IMR-90 (cell line): Measurements from ENCODE around the gene SFTA2. TPM values are rescaled to one million over a fixed set of nuclear protein-coding genes. Genes with fewer than 3 reads are reported as not detected.

Experiments used
- ATAC-seq: fragments of 200-7000 bp; cut with Tn5 transposase; 2 replicates; pipeline ENCODE4 v1.9.1; 2020; ENCODE audit warnings: low read depth, mild to moderate bottlenecking, moderate library complexity
- BruUV-seq: library from RNA; stranded (reverse); fragments of 400-500 nt; replicated peaks from 2 replicates; lab custom pipeline; 2021; lab: Mats Ljungman, UMichigan
- CTCF ChIA-PET: fragments of 300-600 bp; formaldehyde crosslinking; extraction: SDS; loops from one replicate; lab custom pipeline; 2021; ENCODE audit warnings: antibody characterized with exemption; lab: Yijun Ruan, JAX
- POLR2A ChIA-PET: fragments of 300-600 bp; sonication (Branson Sonifier 250); formaldehyde crosslinking; loops from one replicate; lab custom pipeline; 2022; ENCODE audit warnings: antibody characterized with exemption; ENCODE audit not compliant: unreplicated experiment; lab: Charles Lee
- DNase-seq: peaks from one replicate; pipeline ENCODE4 v3.0.0; 2013
- H2AFZ ChIP-seq: replicated peaks from 2 replicates; pipeline ENCODE3; 2013; ENCODE audit warnings: low read length, mild to moderate bottlenecking; ENCODE audit not compliant: poor library complexity
- H2AK5ac ChIP-seq: 2 replicates; pipeline ENCODE4 v1.6.1; 2013; ENCODE audit warnings: low read depth, low read length, inconsistent platforms
- H2AK9ac ChIP-seq: replicated peaks from 2 replicates; pipeline ENCODE3; 2013; ENCODE audit warnings: mild to moderate bottlenecking, low read depth, low read length, moderate library complexity; ENCODE audit not compliant: poor library complexity
- H2BK120ac ChIP-seq: 2 replicates; pipeline ENCODE4 v1.6.1; 2013; ENCODE audit warnings: low read depth, low read length, inconsistent platforms
- H2BK15ac ChIP-seq: 3 replicates; pipeline ENCODE4 v1.6.1; 2013; ENCODE audit warnings: low read depth, low read length, inconsistent platforms
- H2BK20ac ChIP-seq: 2 replicates; pipeline ENCODE4 v1.6.1; 2013; ENCODE audit warnings: low read depth, mild to moderate bottlenecking, inconsistent platforms, low read length, moderate library complexity
- H2BK5ac ChIP-seq: 2 replicates; pipeline ENCODE4 v1.6.1; 2013; ENCODE audit warnings: mild to moderate bottlenecking, low read depth, low read length, inconsistent platforms; ENCODE audit not compliant: poor library complexity, severe bottlenecking
- H3K14ac ChIP-seq: replicated peaks from 2 replicates; pipeline ENCODE4 v1.6.1; 2013; ENCODE audit warnings: low read depth, low read length, inconsistent platforms
- H3K18ac ChIP-seq: 2 replicates; pipeline ENCODE4 v1.6.1; 2013; ENCODE audit warnings: low read depth, low read length, control low read depth
- H3K23ac ChIP-seq: 2 replicates; pipeline ENCODE4 v1.6.1; 2013; ENCODE audit warnings: low read depth, low read length, inconsistent platforms
- H3K27ac ChIP-seq: 2 replicates; pipeline ENCODE4 v1.5.1; 2013; ENCODE audit warnings: mild to moderate bottlenecking, control low read depth, low read length; ENCODE audit not compliant: insufficient read depth
- H3K27me3 ChIP-seq: 2 replicates; pipeline ENCODE4 v1.6.1; 2013; ENCODE audit warnings: low read length; ENCODE audit not compliant: control insufficient read depth, insufficient read depth
- H3K36me3 ChIP-seq: 2 replicates; pipeline ENCODE4 v1.6.1; 2013; ENCODE audit warnings: low read length, mixed read lengths; ENCODE audit not compliant: control insufficient read depth, insufficient read depth
- H3K4ac ChIP-seq: 2 replicates; pipeline ENCODE4 v1.6.1; 2013; ENCODE audit warnings: low read depth, low read length, inconsistent platforms
- H3K4me1 ChIP-seq: 2 replicates; pipeline ENCODE4 v1.6.1; 2013; ENCODE audit warnings: low read length, mixed read lengths; ENCODE audit not compliant: control insufficient read depth, insufficient read depth
- H3K4me2 ChIP-seq: 2 replicates; pipeline ENCODE4 v1.6.1; 2013; ENCODE audit warnings: low read depth, mild to moderate bottlenecking, control low read depth, low read length, moderate library complexity
- H3K4me3 ChIP-seq: 2 replicates; pipeline ENCODE4 v1.5.1; 2013; ENCODE audit warnings: low read depth, mild to moderate bottlenecking, control low read depth, low read length, moderate library complexity; ENCODE audit not compliant: insufficient read depth
- H3K56ac ChIP-seq: 2 replicates; pipeline ENCODE4 v1.6.1; 2013; ENCODE audit warnings: low read length, inconsistent platforms; ENCODE audit not compliant: insufficient read depth; ENCODE audit errors: extremely low read depth
- H3K79me1 ChIP-seq, 2 experiments: 2 replicates each; pipeline ENCODE4 v1.6.1; 2013; ENCODE audit warnings: low read length in 2 of 2, inconsistent platforms in 1 of 2, low read depth in 1 of 2
- H3K9ac ChIP-seq: 2 replicates; pipeline ENCODE4 v1.6.1; 2013; ENCODE audit warnings: low read depth, low read length, control low read depth
- H3K9me1 ChIP-seq: 2 replicates; pipeline ENCODE4 v1.6.1; 2013; ENCODE audit warnings: low read length, inconsistent platforms; ENCODE audit not compliant: insufficient read depth
- H3K9me3 ChIP-seq: 2 replicates; pipeline ENCODE4 v1.6.1; 2013; ENCODE audit warnings: low read length; ENCODE audit not compliant: control insufficient read depth, insufficient read depth
- H4K20me1 ChIP-seq: 2 replicates; pipeline ENCODE4 v1.6.1; 2013; ENCODE audit warnings: low read length, inconsistent platforms; ENCODE audit not compliant: insufficient read depth
- H4K5ac ChIP-seq: 2 replicates; pipeline ENCODE4 v1.6.1; 2013; ENCODE audit warnings: mild to moderate bottlenecking, low read depth, low read length, control low read depth
- H4K8ac ChIP-seq, 2 experiments: 2 replicates each; pipeline ENCODE4 v1.6.1; 2013; ENCODE audit warnings: low read depth in 2 of 2, low read length in 2 of 2, control low read depth in 1 of 2, inconsistent platforms in 1 of 2
- H4K91ac ChIP-seq: 2 replicates; pipeline ENCODE4 v1.6.1; 2013; ENCODE audit warnings: low read depth, low read length, inconsistent platforms; ENCODE audit not compliant: insufficient read depth
- CHD1 ChIP-seq: IDR thresholded peaks from 2 replicates; pipeline ENCODE4 v1.6.1; 2012; ENCODE audit warnings: low read depth, low read length, improper control_type of control experiment
- MAFK ChIP-seq: IDR thresholded peaks from 2 replicates; pipeline ENCODE4 v1.6.1; 2012; ENCODE audit warnings: low read depth, low read length, improper control_type of control experiment
- WGBS, 2 experiments: methylation state at CpG; one replicate each; pipeline versions ENCODE4 v1.1.5 to v1.1.7; 2013; ENCODE audit warnings: missing lambda C conversion rate in 2 of 2; ENCODE audit not compliant: insufficient read length in 1 of 2; ENCODE audit errors: extremely low coverage in 2 of 2; 5-methylcytosine and 5-hydroxymethylcytosine counted together
- dilution Hi-C: fragments of 300-500 bp; cut with HindIII; formaldehyde crosslinking; loops from one replicate; pipeline ENCODE4 v1.14.3; 2018; ENCODE audit warnings: low sequenced_read_pairs; ENCODE audit not compliant: unreplicated experiment
- in situ Hi-C: fragments of 300-500 bp; cut with MboI; formaldehyde crosslinking; loops from 3 replicates; pipeline ENCODE4 v1.14.3; 2019; ENCODE audit warnings: low sequenced_read_pairs, inconsistent platforms, mixed read lengths
- intact Hi-C: fragments of 100-400 bp; cut with micrococcal nuclease; formaldehyde crosslinking; loops from 2 replicates; pipeline ENCODE4 v1.10.0; 2022
- polyA plus RNA-seq, 3 experiments: library from polyadenylated mRNA; depleted of rRNA; stranded (reverse); fragments of >200 nt; gene quantifications; 2 replicates each; pipeline ENCODE4 v1.2.3, GENCODE V29; 2012; ENCODE audit warnings: low replicate concordance in 1 of 3
- total RNA-seq: library from RNA; depleted of rRNA; stranded (reverse); fragments of >200 nt; gene quantifications from 2 replicates; pipeline ENCODE4 v1.2.3, GENCODE V29; 2012

The SFTA2 gene
- total and polyA plus RNA-seq, 2 of the 4 experiments (the other 2 are of a cell fraction) = not detected

DNA sequence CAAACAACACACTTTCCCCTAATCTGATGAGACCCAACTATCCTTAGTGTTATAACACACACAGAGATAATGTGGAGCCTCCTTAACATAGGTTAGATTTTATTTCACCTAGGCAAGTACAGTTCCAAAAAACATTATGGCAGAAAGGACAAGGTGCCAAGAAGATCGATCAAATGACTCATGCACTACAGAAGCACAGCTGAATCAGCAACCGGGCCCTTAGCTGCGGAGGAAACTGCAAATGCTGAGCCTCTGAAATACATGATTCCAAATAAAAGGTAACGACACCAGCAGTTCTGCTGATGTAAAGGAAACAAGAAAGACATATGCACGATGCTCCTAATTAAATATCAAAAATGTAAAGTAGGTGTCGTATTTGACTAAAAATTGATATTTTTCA, 31.7 kb upstream of the SFTA2 start:
- ATAC-seq (no peak), DNase-seq (peak; percentile 47)
- POLR2A ChIA-PET = no interaction called here
- Histone ChIP-seq H3K9me1 (no peaks in the 10 kb centered on the region), H3K4ac (no peak overlapping the region), H3K4me3 (no peak overlapping the region), H4K8ac (no peak overlapping the region), H3K27me3 (peaks cover 30% of the 10 kb centered on the region), H2AK9ac (no peak overlapping the region), H3K9ac (no peak overlapping the region), H3K36me3 (no peaks in the 10 kb centered on the region), H2BK20ac (no peak overlapping the region), H2BK5ac (no peak overlapping the region), H3K4me1 (no peaks in the 10 kb centered on the region), H3K56ac (no peak overlapping the region), H2AFZ (no peak overlapping the region), H3K23ac (no peak overlapping the region), H4K20me1 (no peaks in the 10 kb centered on the region), H2AK5ac (no peak overlapping the region), H2BK120ac (no peak overlapping the region), H4K5ac (no peak overlapping the region), H3K4me2 (no peak overlapping the region), H3K18ac (no peak overlapping the region), H4K91ac (no peak overlapping the region), H3K14ac (no peak overlapping the region), H2BK15ac (no peak overlapping the region), H3K9me3 (no peaks in the 10 kb centered on the region), H3K27ac (no peak overlapping the region), H3K79me1 (no peaks in the 10 kb centered on the region)
- CTCF ChIA-PET = interaction anchor here (1.1 kb wide), 1 partner anchor 36 kb away, joined by 3 read pairs; no protein-coding TSS in a partner anchor
- dilution Hi-C loops (no loop called here), in situ Hi-C loops (no loop called here), intact Hi-C loops (no loop called here)
- no TSS peak for BruUV-seq
- TF ChIP-seq CHD1 (no peak), MAFK (peak; percentile 26; the same call in 1 of the 2 replicates)
- WGBS, 2 experiments = 48% methylated on average over 3 of the region's 6 CpGs; no CpG with 5 or more reads in 1 of the 2 experiments
